ENCODE results near the gene MTMR1.

MTMR1 gene

GRCh38 chrX:150813922-150814321 is 120.7 kb downstream of the MTMR1 start:
- no peak for TF ChIP-seq CTCF (IDR thresholded peaks at IDR 0.05)

More at GRCh38 chrX:150813922-150814321, 120.7 kb downstream of the MTMR1 start:
- H3K4me1 ChIP-seq (ENCODE audit: control insufficient read depth in 1 of 2, insufficient read depth in 1 of 2, low read depth in 1 of 2, low read length in 1 of 2) = no peaks in the 10 kb centered on the region
- H3K36me3 ChIP-seq = no peaks in the 10 kb centered on the region
- no peaks in the 10 kb centered on the region for H3K27me3 ChIP-seq
- no peaks in the 10 kb centered on the region for H3K9me3 ChIP-seq
- no peak overlapping the region for H3K4me3 ChIP-seq (ENCODE audit: low read depth in 1 of 2, low read length in 1 of 2)
- no peak overlapping the region for H3K27ac ChIP-seq
